ENCODE results near the gene LCLAT1.

The LCLAT1 gene

DNA sequence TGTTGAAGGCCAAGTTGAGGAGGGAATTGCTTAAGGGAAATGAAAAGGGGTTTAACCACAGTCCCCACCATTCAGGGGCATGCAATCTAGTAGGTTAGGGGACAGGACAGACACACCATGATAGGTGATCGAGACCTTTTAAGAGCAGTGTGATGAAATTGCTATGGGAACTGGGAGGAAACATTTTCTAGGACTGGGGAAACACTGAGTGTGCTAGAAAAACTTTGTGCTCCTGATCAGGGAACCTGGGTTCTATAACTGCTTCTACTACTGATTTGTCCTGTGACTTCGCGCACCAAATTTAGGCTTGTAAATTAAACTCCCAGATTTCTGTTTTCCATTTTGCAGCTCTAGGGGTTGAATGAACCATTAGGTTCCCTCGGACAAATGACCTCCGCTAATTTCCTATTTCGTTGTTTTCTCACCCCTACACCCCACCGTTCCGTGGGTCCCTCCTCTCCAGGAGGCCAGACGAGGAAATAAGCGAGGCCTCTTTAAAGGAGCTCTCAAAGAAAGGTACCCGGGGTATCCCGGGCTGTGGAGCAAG lies 371 bp upstream of the LCLAT1 start:
- TF ChIP-seq, protein P1, sequence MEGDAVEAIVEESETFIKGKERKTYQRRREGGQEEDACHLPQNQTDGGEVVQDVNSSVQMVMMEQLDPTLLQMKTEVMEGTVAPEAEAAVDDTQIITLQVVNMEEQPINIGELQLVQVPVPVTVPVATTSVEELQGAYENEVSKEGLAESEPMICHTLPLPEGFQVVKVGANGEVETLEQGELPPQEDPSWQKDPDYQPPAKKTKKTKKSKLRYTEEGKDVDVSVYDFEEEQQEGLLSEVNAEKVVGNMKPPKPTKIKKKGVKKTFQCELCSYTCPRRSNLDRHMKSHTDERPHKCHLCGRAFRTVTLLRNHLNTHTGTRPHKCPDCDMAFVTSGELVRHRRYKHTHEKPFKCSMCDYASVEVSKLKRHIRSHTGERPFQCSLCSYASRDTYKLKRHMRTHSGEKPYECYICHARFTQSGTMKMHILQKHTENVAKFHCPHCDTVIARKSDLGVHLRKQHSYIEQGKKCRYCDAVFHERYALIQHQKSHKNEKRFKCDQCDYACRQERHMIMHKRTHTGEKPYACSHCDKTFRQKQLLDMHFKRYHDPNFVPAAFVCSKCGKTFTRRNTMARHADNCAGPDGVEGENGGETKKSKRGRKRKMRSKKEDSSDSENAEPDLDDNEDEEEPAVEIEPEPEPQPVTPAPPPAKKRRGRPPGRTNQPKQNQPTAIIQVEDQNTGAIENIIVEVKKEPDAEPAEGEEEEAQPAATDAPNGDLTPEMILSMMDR (conservative IDR thresholded peaks at IDR 0.05) = no peak
- no peak for TF ChIP-seq ZFX (IDR thresholded peaks at IDR 0.05)
- H3K27ac ChIP-seq = peak overlapping the region; percentile 82

DNA sequence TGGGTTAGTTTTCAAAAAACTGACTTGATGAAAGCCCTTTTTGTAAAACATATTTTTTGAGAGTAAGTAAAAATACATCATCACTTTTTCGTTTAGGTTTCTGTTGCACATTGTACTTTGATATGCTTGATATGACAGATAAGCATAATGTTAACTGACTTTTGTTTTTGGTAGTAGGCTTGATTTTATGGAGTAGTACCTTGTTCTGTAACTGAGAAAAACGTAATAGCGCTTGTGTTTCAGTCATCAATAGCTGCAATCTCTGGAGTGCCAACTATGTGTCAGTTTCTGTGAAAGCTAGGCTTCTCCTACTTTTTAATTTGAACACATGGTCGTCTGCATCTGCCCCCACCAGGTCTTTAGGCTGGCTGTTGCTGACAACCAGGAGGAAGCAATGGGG lies 1.3 kb downstream of the LCLAT1 start:
- H3K27ac ChIP-seq = no peak overlapping the region

DNA sequence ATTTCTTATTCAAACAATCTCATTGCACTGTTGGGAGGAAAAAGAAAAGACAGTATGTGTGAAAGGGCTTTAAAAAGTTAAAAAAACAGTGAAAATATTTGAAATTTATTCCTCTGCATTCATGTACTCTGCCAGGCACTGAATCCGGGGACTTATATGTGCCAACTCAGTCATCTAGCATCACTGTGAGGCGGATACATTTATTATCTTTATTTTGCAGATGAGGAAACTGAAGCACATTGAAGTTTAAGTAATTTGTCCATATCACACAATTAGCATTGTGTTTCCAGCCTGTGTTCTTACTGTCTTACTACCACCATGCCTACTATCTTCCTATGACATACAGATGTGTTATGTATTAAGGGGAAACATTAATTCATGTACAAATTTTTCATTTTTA lies 1.8 kb downstream of the LCLAT1 start:
- H3K27ac ChIP-seq = no peak overlapping the region
- TF ChIP-seq ZFX (IDR thresholded peaks at IDR 0.05) = no peak
- TF ChIP-seq, protein P1 (conservative IDR thresholded peaks at IDR 0.05) = no peak

More for the DNA sequence above, 1.3 kb downstream of the LCLAT1 start:
- no peak for TF ChIP-seq ZFX (IDR thresholded peaks at IDR 0.05)
- TF ChIP-seq, protein P1 (conservative IDR thresholded peaks at IDR 0.05) = no peak

DNA sequence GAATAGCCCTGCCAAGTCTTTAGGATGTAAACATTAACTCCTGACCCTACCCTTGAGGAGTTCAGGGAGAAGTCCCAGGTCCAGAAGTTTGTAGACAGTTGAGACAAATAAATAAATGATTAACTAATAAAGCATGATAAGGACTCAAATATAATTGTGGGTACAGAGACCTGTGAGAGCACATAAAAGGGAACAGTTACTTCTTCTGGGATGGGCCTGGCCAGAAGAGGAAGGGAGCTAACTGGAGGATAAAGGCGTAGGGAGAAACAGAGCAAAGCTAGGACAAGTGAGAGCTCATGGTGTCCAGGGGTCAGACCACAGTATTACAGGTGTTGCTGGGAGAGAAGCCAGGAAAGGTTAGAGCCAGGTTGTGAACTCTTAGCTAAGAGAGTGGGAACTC lies 3.0 kb downstream of the LCLAT1 start:
- TF ChIP-seq, protein P1 (conservative IDR thresholded peaks at IDR 0.05) = no peak
- TF ChIP-seq ZFX (IDR thresholded peaks at IDR 0.05) = no peak
- no peak overlapping the region for H3K27ac ChIP-seq

DNA sequence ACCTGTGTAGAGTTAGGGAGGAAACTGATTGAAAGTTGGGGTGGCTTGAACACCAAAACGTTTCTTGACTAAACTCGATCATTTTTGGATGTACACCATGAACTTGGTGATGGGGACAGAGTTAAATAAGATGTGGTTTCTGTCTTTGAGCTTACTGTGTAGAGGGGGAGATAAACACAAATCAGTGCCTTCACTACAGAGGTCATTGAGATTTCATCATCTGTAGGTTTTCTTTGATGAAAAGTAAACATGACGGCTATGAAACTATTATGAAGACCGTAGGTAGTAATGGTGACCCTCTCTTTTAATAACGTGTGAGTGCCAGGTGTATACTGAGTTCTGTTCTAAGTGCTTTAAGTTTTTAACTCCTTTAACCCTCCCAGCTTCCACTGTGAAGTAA lies 6.5 kb downstream of the LCLAT1 start:
- no peak for TF ChIP-seq ZFX (IDR thresholded peaks at IDR 0.05)
- TF ChIP-seq, protein P1 (conservative IDR thresholded peaks at IDR 0.05) = no peak
- no peak overlapping the region for H3K27ac ChIP-seq

DNA sequence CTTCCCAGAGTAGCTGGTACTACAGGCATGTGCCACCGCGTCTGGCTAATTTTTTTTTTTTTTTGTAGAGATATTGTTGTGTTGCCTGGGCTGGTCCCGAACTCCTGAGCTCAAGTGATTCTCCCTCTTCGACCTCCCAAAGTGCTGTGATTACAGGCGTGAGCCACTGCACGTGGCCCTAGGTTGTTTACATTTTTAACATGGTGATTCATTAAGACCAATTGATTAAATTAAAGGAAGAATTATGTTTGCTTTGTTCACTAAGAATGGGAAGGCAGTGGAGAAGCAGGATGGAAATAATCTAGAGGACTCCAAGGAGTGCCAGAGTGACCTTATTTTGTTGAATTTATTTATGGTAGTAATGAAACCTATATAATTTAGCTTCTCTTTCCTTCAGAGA lies 7.5 kb downstream of the LCLAT1 start:
- no peak for TF ChIP-seq ZFX (IDR thresholded peaks at IDR 0.05)
- TF ChIP-seq, protein P1 (conservative IDR thresholded peaks at IDR 0.05) = no peak

DNA sequence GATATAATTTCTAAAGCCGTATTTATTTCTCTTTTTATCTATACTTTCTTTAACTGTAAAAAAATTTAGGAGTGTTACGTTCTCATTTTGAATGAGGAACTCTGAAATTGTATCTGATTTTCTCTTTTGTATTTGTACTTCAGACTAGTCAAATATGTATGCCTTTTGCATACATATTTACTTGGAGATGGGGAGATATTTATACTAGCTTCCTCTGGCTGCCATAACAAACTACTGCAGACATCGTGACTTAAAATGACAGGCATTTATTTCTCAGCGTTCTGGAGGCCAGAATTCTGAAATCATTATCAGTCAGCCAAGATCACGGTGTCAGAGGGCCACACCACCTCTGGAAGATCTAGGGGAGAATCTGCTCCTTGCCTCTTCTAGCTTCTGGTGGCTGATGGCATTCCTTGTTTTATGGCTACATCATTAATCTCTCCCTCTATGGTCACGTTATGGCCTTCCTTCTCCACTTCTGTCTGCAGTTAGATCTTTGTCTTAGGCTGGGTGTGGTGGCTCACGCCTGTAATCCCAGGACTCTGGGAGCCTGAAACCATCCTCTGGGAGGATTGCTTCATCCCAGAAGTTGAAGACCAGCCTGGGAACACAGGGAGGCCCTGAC lies 8.2 kb downstream of the LCLAT1 start:
- TF ChIP-seq, protein P1 (conservative IDR thresholded peaks at IDR 0.05) = no peak
- H3K27ac ChIP-seq = no peak overlapping the region

More for the DNA sequence above, 7.5 kb downstream of the LCLAT1 start:
- no peak overlapping the region for H3K27ac ChIP-seq
